Renal cortex interstitium (tissue), 11 donors: Measurements from ENCODE around the gene CYP27C1. TPM values are rescaled to one million over a fixed set of nuclear protein-coding genes. Genes with fewer than 3 reads are reported as not detected.
A peak's percentile ranks its signal among the peaks of the same experiment; 100 is the strongest.
"Not testable (repeated sequence)": the region's sequence is repeated elsewhere in the genome, so short reads cannot be mapped to it uniquely, and the experiment has no call there.

Experiments
- DNase-seq, 11 donors: peaks; one replicate each; pipeline ENCODE4 v3.0.0-alpha.2; 2013; ENCODE audit warnings: low read depth in 9 of 11, low spot score in 4 of 11; ENCODE audit errors: extremely low read depth in 1 of 11
- polyA plus RNA-seq, 3 donors: library from polyadenylated mRNA; unstranded; fragments of 120-200 nt; gene quantifications; one replicate each; pipeline ENCODE4 v1.2.1, GENCODE V29; 2013; ENCODE audit not compliant: insufficient read length in 3 of 3

The CYP27C1 gene
- polyA plus RNA-seq, 3 donors, result 7.0 to 12.3 (median 8.9) TPM

DNA sequence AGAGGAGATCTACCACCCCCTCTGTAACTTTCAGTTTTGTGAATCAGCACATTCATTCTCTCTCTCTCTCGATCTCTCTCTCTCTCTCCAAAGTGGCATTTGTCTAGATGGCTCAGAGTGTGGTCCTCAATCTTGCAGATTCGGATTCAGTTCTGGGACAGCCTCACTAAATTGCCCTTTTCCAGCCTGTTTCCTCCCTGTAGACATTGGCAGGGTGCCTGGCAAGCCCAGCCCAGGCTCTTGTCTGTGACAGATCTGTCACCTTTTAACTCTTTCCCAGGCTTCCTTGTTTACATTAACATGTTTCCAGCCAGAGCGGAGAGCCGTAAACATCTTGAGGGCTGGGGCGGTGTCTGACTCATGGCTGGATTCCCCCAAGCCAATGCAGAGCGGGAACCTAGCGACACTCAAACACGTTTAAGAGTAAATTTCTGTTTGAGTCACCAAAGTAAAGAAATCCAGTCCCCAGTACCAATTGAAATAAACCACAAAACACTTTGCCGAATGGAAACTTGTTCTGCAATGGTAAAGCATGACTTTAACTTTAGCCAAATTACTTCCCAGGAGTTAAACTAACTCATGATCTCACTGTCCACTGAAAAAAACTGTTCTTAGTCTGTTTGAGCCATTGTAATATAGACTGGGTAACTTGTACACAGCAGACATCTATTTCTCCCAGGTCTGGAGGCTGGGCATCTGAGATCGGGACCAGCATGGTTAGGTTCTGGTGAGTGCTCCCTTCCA lies 6.6 kb upstream of the CYP27C1 start:
- peak in 3 of 11 donors; percentile 22 to 26 (median 26) for DNase-seq

DNA sequence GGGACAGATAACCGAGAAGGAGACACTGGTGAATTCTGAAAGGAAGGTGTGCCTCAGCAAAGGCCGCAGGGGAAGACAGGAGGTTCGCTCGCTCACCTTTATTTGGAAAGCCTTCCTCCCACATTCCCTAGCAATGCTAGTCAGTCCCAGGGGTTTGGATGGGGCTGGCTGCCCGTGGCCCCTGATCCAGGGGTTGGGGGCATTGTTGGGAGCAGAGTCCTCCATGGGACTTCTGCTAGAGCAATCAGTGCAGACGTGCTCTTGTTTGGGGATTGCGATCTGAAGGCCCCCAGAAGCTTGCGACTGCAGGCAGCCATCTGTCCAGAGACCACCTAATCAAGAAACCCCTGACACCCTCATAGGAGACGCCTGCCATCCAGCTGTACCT lies 6.0 kb upstream of the CYP27C1 start:
- DNase-seq, result no peak

GRCh38 chr2:127225186-127225960 lies 5.3 kb upstream of the CYP27C1 start:
- DNase-seq, result no peak

- not testable (repeated sequence) for DNase-seq
Measured at GRCh38 chr2:127224135-127224534, 4.0 kb upstream of the CYP27C1 start.

GRCh38 chr2:127220768-127221527 lies 849 bp upstream of the CYP27C1 start:
- DNase-seq, result peak in 5 of 11 donors; percentile 28 to 47 (median 38)

- DNase-seq, result peak in 7 of 11 donors; percentile 41 to 65 (median 52)
Measured at GRCh38 chr2:127219171-127220070, 678 bp downstream of the CYP27C1 start.

GRCh38 chr2:127218812-127219170 lies 1.3 kb downstream of the CYP27C1 start:
- DNase-seq, result no peak

- DNase-seq, result no peak
Measured at GRCh38 chr2:127217470-127218325, 2.4 kb downstream of the CYP27C1 start.

DNA sequence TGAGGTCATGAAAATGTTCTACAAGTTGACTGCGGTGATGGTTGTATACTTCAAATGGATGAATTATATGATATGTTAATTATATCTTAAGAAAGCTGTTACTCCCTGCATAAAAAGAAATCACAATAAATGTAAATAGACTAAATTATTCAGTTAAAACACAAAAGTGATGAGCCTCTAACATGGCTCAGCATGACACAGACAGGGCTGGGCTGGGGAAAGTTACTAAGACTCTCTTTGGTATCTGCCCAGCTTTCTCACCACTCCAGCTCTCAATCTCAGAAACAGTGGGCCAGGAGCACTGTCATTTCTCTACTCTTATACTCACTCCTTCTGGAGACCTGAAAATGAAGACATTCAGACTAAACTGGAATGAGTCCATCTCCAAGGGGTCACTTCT lies 3.5 kb downstream of the CYP27C1 start:
- no peak for DNase-seq

- no peak for DNase-seq
Measured at GRCh38 chr2:127216095-127216494, 4.0 kb downstream of the CYP27C1 start.

- DNase-seq, result not testable (repeated sequence)
Measured at GRCh38 chr2:127214201-127214600, 5.9 kb downstream of the CYP27C1 start.

GRCh38 chr2:127208313-127208712 lies 11.8 kb downstream of the CYP27C1 start:
- peak in 1 of 11 donors; percentile 50 for DNase-seq

GRCh38 chr2:127205218-127206125 lies 14.6 kb downstream of the CYP27C1 start:
- DNase-seq, result no peak

DNA sequence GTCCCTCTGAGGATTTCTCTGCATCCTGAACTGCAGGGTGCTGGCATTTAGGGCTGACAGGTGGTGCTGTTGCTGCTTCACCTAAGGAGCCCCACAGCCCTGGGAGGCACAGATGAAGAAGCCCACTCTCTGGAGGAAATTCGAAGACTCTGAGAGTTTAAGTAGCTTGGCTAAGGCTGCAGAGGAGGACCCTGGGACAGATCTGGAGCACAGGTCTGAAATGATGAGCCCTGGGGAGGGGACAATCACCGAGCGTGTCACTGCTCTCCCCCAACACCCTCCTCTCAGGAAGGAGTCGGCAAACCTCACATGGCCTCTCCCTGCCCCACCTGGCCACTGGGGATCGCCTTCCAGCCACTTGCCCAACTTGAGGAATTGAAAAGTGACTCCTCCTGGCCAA lies 18.6 kb downstream of the CYP27C1 start:
- no peak for DNase-seq

DNA sequence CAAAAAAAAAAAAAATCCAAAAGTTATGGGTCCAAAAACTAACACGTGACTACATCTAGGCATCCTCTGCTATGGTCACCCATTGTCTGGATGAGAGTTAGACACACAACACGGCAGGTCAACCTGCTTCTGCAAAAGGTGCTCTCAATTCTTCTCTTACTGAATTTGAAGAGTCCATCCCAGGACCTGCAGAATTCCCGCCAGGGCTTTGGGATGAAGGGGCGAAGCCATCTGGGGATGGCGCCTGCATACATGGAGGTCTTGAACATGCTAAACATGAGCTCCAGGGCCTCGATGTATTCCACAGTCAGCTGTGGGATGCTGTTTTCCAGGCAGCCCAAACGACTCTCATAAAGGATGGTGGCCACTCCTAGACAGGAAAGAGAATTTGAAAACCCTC lies 19.1 kb downstream of the CYP27C1 start:
- DNase-seq, result no peak

GRCh38 chr2:127199223-127199622 lies 20.9 kb downstream of the CYP27C1 start:
- DNase-seq, result no peak
